OCI-LY1 (cell line): ENCODE data around the gene OLIG3.

ENCODE experiments used
- EZH2 ChIP-seq: fragments of 200-600 bp; sonication (generic), shearing (Covaris generic); IDR thresholded peaks from 2 replicates; pipeline ENCODE4 v1.8.0; 2017; ENCODE audit warnings: borderline replicate concordance, mixed run types, mild to moderate bottlenecking, antibody characterized with exemption, low read length, moderate library complexity, mixed read lengths
- TF ChIP-seq, protein P1 (sequence below): fragments of 200-600 bp; sonication (generic), shearing (Covaris generic); IDR thresholded peaks from 2 replicates; pipeline ENCODE4 v1.5.1; 2017; ENCODE audit warnings: mild to moderate bottlenecking, antibody characterized with exemption, low read length, moderate library complexity, mixed read lengths

DNA sequence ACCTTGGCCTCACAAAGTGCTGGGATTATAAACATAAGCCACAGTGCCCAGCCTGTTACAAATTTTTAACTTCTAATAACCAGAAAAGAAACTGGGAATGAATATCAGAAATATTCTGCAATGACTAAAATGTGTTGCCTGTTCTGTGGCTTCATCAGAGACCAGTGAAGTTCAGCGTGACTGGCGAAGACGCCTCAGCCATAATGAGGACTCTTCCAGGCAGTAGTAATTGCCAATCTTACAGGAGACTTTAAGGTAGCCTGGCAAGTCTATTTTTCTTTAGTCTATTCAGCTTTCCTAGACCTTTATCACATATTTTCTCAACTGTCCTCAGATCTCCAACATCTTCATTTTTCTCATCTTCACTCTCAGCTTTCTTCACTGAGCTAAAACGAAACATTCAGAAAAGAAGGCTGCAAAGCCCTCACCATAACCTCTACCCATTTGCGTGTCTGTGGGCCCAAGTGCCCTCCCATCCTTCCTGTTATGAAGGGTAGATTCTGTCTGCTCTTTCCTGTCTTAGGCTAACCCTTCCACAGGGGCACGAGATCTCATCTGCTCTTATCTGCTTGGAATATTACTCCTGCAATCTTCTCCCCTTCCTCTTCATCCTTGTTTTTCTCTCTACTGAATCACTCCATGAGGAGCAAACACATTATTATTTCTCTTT is 42.0 kb upstream of the OLIG3 start:
- TF ChIP-seq, protein P1, sequence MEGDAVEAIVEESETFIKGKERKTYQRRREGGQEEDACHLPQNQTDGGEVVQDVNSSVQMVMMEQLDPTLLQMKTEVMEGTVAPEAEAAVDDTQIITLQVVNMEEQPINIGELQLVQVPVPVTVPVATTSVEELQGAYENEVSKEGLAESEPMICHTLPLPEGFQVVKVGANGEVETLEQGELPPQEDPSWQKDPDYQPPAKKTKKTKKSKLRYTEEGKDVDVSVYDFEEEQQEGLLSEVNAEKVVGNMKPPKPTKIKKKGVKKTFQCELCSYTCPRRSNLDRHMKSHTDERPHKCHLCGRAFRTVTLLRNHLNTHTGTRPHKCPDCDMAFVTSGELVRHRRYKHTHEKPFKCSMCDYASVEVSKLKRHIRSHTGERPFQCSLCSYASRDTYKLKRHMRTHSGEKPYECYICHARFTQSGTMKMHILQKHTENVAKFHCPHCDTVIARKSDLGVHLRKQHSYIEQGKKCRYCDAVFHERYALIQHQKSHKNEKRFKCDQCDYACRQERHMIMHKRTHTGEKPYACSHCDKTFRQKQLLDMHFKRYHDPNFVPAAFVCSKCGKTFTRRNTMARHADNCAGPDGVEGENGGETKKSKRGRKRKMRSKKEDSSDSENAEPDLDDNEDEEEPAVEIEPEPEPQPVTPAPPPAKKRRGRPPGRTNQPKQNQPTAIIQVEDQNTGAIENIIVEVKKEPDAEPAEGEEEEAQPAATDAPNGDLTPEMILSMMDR = no peak
- TF ChIP-seq EZH2 = no peak
